ENCODE measurements around the gene ATG16L2.

- no peak for TF ChIP-seq CTCF (IDR thresholded peaks at IDR 0.05; ENCODE audit: poor library complexity, severe bottlenecking)
- TF ChIP-seq EZH2 (IDR thresholded peaks at IDR 0.05; ENCODE audit: borderline replicate concordance, insufficient read depth, low read length, poor library complexity, severe bottlenecking) = no peak
Measured at GRCh38 chr11:72798361-72798760, 15.8 kb upstream of the ATG16L2 start.
